ENCODE data around the gene KIAA1671.

The KIAA1671 gene

DNA sequence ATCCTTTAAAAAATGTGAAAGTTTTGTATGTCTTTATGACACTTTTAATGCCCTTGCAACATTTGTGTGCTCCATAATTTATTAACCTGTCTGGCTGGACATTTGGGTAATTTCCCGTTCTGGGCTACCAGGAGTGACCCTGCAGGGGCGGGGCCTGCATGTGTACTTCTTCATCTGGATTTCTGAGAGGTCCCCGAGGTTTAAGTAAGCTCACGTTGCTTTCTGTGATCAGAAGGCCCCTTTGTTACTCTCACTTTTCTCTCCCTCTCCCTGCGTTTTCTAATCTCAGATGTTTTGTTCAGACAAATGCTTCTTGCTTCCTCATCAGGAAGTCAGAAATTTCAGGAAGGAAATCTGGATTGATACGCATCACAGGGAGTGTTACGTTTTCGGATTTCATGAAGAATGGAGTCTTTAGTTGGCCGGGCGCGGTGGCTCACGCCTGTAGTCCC, 168.3 kb downstream of the KIAA1671 start:
- no peak for DNase-seq

DNA sequence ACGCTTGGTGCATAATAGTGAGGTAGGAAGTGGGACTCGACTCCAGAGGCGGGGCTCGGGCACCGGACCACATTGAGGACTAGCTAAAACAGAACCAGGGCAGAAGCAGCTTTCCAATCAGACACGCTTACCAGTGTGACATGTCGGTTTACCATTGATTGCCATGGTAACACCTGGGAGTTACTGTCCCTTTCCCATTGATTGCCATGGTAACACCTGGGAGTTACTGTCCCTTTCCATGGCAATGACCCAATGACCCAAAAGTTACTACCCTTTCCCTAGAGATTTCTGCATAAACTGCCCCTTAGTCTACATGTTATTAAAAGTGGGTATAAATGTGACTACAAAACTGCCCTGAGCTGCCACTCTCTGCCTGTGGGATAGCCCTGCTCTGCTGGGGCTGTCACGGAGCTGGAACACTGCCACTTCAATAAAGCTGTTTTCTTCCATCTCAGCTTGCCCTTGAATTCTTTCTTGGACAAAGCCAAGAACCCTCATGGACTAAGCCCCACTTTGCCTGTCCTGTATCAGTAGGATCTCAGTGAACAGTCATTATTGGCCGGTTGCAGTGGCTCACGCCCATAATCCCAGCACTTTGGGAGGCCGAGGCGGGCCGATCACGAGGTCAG, 169.7 kb downstream of the KIAA1671 start:
- no peak for DNase-seq

DNA sequence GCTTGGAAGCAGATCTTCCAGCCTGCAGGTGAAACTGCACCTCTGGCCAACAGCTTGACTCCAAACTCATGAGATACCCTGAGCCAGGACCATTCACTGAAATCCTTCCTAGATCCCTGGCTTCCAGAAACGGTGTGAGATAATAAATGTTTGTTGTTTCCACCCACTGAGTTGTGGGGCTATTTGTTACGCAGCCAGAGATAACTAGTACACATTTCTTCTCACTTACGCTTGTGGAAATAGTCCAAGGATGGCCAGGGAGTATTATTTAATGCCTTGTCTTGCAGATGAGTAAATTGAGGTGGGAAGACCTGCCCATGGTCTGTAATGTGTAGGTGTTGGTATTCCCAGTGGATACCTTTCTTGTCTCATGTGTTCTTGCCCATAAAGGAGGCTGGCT, 171.2 kb downstream of the KIAA1671 start:
- DNase-seq = no peak

DNA sequence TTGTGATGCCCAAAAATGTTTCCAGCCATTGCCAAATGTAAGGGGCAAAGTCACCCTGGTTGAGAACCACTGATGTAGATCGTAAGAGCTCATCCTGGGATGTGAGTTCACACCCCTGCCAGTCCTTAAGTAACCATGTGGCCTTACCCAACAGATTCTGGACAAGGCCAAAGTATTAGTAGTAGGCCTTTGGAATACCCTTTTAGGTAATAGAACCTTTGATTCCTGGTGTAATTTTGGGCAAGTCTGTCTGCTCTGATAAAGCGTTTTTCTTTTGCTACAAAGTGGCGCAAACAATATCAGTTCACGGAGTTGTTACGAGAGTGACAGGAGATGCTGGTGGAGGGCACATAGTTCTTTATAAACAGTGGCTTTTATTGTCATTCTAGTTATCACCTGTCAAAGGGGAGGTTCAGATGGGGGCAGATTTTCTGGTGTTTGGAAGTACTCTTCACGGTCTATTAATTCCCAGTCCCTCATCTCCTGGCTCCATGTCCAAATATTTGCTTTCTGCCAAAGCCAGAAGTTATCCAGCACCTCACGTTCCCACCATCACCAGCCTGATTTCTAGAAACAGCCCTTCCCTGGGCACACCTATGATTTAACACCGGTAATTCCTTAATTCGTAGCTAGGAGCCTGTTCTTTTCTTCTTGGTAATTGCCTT, 173.3 kb downstream of the KIAA1671 start:
- DNase-seq = no peak

DNA sequence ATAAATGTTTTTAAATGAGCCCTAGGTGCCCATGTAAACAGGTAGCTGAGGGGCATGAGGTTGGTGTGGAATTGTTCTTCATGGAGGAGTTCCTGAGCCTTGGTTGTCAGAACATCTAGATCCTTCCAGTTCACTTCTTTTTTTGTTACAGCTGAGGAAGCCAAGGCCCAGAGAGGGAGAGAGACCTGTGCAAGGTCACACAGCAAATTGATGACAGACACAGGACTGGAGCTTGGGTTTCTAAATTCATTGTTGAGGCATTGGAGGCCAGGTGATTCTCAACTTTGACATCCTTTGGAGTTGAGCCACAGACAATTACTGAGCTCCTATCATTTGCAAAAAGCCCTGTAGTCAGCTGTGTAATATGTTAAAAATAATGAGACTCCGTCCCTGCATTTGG, 174.0 kb downstream of the KIAA1671 start:
- DNase-seq = no peak

DNA sequence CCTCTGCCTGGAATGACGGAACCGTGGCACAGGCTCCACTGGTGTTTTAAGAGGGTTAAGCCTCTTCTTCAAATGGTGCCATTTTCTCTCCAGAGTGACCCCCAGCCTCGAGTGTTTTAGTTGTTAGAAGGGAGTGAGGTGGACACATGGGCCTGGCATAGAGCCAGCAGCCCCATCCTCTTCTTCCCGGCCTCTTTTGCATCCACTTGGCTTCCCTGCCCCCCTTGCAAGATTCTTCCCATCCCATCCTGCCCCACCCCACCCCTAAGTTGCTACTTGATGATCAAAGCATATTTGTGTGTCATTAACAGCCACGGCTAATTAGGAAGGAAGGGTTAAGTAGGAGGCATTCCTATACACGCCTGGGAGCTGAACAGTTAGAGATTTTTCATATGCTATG, 174.8 kb downstream of the KIAA1671 start:
- DNase-seq = no peak

DNA sequence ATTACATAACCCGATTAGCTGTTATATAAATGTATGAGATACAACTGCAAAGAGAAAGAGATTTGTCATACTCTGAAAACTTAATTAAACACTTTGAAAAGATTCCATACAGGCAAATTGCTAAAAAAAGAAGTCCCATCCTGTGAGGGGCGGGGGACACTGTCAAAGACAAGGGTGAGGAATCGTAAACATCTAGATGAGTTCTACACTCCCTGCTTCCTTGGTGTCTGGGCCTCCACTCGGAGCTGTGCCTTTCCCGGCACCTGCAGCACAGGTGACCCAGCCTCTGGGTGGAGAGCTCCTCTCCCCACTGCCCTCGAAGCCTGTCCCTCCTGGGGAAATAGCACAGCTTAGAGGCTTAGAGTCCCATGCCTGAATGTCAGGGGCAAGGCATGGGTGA, 177.9 kb downstream of the KIAA1671 start:
- no peak for DNase-seq

DNA sequence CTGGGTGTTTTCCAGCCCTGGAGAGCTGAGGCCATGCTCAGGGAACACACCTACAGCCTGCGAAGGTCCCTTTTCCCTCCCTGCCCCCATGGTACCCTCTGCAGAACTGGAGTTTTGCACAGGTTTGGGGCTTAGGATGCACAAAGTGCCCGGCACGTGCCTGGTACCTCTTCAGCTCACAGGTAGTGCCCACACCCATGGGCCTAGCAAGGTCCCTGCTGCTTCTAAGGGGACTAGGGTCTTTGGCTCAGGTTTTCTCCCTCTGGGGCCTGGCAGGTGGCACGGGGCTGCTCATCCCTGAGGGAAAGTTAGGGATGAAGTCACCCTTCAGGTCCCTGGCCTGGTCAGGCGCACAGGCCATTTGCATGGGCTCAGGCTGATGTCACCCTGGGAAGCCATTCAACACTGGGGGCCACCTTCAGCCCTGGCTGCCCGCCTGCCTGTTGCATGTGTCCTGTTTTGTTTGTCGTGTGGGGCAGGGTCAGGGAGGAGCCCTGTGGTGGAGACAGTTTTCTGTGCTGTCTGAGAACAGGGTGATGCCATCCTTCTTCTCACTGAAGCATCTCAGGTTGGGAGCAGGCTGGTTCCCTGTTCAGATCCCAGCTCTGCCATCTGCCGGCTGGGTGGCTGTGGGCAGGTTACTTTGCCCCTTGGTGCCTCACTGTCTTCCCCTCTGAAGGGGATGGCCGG, 178.8 kb downstream of the KIAA1671 start:
- no peak for DNase-seq

DNA sequence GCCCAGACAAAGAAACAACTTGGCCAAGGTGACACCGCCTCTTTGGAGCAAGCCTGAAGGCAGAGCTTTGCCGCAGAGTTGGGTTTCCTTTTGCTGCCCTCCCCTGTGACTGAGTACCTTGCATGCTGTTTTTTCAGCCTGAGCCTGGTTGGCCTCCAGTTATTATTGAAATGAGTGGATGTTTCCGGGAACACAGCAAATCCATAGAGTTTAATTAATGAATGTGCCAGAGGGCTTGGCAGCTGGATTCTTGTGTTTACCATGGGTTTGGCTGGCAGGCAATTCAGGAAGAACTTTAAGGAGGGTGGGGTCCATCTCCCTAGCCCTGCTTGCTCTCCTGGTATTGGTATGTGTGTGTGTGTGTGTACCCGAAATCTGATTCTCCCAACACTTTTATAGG, 181.5 kb downstream of the KIAA1671 start:
- no peak for DNase-seq

DNA sequence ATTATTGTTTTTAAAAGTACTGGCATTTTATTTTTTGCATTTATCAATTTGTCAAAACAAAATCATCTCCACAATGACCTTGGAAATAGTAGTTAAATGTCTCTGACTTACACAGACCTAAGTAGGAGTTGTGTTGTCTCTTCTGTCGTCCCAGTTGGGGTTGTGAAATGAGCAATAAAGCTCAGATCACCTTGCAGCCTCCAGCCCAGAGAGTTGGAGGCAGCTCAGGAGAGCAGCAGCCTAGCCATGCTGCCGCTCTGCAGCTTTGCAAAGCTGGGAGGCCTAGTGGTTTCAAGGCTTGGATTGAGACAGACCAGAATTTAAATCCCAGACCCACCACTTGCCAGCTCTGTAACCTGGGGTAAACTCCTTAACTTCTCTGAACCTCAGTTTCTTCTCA, 181.9 kb downstream of the KIAA1671 start:
- no peak for DNase-seq

DNA sequence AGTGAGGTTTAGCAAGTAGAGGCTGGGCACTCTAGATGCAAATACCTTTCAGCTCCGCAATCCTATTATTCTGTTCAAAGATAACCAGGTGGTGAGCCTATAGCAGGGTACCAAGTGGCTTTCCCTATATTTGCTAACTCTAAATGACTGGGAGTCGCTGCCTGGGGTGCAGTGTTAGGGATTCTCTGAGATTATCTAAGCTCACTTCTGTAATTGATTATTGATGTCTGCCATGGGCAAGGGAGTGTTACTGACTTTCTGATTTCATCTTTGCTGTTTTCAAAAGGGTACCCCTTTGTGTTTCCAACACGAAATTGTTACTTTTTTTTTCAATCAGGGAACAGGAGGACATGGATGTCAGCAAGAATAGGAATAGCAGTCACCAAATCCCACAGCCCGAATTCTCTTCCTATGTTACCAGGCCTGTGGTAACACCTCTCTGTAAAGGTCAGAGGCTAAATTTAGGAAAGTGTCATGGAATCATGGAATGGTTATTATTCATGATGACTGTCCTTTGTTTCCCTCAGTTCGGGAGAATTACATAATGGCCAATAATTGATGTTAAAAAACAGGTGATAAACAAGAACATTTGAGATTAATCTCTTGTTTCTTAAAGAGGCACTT, 184.5 kb downstream of the KIAA1671 start:
- DNase-seq = no peak

DNA sequence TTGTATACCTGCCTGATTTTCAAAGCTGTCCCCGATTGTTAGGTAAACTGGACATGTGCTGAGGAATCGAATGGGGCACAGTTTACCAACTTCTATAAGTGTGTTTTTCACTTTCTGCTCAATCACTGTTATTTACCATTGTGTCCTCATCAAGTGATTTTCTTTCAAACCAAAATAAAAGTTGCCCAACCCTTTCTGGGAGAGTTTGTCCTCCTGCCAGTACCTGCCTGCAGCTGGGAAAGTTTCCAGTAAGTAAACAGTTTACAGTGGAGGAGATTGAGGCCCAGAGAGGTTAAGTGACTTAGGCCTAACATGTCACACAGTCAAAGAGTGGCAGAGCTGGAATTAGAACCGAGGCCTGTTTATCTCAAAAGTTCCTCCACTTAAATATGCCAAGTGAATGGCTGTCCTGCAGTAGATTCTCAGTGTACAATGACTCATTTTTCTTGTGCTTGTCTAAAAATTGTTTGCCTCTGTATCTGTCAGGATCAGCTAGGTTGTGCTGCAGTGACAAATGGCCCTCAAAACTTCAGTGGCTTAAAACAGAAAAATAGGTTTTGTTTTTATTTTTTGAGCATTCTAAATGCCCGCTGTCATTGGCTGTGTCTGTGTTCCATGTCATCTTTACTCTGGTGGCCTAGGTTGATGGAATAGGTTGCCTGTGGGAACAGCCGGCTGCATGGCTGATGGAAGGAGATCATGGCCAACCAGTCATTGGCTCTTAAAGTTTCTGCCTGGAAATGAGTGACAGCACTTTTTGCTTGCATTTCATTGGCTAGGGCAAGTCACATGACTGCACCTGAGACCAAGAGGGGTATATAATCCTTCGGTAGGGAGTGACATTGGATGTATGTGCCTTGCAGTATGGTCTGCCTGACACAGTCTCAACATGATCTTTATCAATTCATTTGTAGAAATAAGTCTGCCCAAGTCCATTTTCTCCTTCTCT, 185.3 kb downstream of the KIAA1671 start:
- DNase-seq = no peak

DNA sequence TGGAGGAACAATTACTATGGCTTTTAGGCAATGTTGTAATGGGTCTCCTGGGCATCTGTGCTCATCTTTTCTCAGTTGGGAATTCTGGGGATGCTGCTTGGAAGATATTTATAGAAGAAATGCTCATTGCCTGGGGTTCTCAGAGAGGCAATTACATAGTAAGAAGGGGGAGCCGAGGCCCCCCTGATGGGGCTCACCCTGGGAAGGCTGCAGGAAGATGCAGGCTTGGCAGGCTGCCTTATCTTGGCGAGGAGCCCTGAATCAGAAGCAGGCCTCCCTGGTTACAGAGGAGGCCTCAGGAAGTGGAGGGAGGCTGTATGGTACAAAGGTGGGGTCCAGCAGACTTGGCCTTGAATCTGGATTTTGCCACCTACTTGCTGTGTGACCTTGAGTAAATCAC, 186.5 kb downstream of the KIAA1671 start:
- no peak for DNase-seq

DNA sequence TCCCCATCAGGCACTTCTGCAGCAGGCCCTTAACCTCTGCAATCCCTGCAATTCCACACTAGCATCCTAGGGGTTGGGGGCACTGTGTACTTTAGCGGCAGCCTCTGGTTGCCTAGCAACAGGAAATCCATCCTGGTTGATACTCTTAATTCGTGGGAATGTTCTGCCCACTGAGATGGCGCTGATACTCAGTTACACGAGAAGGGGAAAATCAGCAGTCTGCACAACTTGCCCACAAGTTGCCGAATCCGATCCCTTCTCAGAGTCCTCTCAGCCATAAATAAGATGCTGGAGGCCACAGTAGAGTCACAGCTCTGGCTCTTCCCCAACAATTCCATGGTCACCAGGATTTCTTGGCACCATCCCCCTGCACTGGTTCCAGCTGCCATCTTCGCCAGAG, 189.6 kb downstream of the KIAA1671 start:
- DNase-seq = no peak

DNA sequence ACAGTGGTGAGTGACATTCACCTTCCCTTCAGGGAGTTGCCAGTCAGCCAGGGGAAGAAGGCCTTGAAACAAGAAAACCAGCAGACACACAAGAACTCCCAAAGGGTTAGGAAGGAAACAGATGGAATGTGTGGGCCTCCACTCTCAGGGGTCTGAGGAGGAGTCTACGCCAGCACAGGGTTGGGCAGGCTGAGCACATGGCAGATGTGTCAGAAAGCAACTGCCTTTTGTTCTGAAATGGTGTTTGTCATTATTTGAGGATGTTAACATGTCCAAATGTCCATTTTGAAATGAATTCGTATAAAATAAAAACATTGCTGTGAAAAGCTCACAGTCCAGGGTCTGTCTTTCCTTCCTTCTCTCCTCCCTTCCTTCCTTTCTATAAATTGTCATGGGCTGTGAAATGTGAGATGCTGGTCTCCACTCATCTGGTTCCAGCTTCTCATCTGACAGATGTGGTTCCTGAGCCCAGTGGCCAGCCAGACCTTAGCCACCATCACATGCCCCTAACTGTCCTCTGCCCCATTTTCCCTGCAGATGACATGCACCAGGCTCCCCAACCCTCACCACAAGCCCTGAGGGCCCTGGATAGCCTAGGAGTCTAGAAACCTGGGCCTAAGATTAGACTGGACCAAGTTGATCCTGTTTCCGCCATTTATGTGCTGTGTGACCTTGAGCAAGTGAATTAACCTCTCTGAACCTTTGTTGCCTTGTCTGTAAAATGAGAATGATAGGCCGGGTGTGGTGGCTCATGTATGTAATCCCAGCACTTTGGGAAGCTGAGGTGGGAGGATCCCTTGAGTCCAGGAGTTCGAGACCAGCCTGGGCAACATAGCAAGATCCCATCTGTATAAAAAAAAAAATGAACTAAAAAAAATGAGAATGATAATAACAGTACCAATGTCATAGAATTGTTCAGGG, 190.9 kb downstream of the KIAA1671 start:
- no peak for DNase-seq

DNA sequence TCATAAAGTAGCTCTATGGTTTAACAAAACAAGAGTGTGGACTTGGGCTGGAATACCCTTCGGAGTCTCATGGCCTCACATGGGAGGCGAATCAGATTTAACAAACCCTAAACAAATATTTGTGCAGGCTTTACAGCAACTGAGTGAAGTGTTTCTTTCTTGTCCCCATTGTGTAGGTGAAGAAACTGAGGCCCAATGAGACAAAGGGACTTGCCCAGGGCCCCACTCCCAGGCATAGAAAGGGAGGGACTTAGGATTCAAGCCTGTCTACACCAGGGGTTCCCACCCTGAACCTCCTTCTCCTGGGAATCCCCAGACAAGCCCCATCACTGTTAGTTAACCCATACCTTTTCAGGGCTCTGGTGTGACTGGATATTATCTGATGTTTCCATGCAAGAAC, 192.0 kb downstream of the KIAA1671 start:
- DNase-seq = no peak

DNA sequence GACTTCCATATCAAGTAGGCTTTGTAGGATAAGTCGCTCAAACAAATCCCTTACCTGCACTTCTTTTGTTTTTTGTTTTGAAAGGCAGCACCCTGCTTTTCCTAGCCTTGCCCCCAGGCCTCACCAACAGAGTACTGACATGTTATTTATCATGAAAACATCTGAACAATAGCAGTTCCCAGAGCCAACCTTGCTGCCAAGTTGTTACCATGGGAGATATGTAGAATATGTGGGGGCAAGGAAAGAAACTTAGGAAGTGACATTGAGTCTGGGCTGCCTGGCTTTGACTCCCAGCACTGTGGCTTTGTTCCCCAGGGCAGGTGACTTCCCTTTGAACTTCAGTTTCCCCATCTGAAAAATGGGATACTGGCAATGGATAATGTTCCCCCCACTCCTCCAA, 193.8 kb downstream of the KIAA1671 start:
- DNase-seq = no peak

DNA sequence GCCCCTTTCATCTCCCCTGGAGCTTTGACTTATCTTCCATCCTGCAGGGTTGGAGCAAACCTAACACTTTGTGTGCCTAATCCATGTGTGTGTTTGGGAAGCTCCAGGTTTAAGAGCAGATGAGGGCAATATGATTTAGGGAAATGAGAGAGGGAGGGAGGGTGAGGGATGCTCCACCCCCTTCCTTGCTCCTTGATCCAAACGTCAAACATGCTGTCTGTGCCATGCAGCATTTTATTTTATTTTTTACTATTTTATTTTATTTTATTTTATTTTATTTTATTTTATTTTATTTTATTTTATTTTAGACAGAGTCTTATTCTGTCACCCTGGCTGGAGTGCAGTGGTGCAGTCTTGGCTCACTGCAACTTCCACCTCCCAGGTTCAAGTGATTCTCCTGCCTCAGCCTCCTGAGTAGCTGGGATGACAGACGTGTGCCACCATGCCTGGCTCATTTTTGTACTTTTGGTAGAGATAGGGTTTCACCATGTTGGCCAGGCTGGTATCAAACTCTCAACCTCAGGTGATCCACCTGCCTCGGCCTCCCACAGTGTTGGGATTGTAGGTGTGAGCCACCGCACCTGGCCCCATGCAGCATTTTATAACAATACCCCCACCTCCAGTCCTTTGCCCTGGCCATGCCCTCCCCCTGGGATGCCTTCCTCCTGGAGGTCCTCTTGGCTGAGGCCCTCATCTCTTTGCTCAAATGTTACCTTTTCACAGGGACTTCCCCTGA, 194.6 kb downstream of the KIAA1671 start:
- DNase-seq = no peak

DNA sequence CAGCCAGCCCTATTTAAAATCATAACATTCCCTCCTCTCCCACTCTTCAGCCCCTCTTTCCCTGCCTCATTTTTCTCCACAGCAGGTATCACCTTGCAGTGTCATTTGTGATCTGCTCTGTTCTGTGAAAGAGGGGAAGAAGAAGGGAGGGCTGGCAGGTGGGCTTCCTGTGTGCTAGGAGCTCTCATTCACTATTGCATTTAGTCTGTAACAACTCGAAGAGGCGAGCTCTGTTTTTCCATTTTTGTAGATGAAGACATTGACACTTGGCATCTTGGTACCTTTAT, 195.1 kb downstream of the KIAA1671 start:
- no peak for DNase-seq

DNA sequence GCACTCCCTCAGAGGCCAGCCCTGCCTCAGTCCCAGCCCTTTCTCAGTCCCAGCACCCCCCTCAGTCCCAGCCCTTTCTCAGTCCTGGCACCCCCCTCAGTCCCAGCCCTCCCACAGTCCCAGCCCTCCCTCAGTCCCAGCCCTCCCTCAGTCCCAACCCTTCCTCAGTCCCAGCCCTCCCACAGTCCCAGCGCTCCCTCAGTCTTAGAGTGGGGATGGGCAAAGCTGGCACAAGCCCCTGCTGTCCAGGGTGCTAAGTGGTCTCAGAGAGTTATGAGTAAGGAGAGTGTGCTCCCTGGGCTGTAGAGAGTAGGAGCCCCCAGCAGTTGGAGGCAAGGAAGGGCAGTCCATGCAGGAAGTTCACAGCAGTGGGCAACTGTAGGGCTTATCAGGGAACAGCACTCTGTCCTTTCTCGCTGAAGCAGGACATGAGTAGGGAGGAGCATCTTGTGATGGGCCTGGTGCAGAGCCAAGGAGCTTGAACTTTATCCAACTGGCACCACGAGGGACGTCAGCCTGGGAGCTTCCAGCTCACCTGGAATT, 195.7 kb downstream of the KIAA1671 start:
- DNase-seq = no peak

DNA sequence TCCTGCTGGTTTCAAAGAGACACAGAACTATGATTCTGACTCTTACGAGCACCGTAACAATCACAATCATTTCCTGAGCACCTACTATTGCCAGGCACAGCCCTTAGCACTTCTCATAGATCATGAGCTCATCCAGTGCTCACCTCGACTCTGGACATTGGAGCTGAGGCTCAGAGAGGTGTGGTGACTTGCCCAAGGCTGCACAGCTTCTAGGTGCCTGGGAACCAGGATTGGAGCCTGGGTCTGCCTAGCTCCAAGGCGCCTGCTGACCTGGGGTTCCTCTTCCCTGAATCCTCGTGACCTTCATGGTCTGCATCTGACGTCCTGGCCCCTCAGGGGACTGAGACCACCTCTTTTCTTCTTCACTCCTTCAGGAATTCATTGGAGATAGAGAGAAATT, 196.5 kb downstream of the KIAA1671 start:
- no peak for DNase-seq
